ENCODE results near the gene PGAP3. TPM values are rescaled to one million over a fixed set of nuclear protein-coding genes. Genes with fewer than 3 reads are reported as not detected.
"Not testable (repeated sequence)": the region's sequence is repeated elsewhere in the genome, so short reads cannot be mapped to it uniquely, and the experiment has no call there.

Gene PGAP3
- total RNA-seq, 4 donors from 2014 or later: 4.6 to 24.8 (median 19.5) TPM

DNA sequence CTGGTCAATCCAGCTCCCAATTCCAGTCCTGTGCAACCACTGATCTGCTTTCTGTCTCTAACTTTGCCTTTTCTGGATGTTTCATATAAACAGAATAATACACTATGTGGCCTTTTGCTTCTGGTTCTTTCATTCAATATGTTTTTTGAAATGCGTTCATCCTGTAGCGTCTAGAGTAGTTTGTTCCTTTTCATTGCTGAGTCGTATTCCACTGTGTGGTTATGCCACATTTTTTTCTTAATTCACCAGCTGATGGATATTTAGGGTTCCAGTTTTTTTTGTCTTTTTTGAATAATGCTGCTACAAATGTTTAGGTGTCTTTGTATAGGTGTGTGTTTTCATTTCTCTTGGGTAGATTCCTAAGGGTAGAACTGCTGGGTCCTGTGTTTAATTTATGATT, 44.7 kb upstream of the PGAP3 start:
- H3K27ac ChIP-seq: no peak overlapping the region

DNA sequence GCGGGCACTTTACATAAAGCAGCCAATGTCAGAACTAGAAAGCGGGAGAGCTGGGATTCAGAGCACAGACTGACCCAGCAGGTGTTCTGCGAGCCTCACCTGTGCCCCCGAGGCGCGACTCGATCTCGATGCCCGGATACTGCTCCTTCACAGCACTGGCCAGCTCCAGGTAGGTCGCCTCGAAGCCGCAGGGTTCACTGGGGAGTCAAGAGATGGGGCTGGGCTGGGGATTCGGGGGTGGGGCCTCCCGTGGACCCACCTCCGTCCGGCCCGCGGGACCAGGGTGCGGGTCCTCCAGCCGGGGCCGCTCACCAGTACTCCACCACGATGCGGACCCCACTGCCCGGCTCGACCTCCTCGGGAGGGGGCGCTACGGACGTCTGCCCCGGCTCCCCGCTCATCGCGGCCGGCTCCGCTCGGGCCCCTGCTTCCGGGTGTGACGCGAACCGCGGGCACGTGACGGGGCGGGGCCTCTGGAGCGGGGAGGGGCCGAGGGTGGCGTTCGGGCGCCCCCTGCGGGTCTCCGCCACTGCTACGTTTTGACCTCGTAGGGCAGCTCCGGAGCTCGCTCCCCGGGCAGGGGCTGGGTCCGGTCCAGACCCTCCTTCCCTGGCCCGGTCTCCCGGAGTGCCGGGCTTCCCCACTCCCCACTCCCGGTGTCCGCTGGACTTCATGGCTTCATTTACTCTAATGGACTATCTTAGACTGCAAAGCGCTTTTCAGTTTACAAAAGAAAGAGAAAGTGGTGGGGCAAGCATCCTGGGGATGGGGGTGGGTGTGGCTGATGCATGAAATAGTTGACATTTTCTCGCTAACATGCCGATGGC, 42.5 kb upstream of the PGAP3 start, which contains the start of gene MIEN1:
TSS of gene MIEN1 (minus strand) at position 438 of the 827 bp plus-strand sequence. CDS start at position 401, 37 bp downstream.
- H3K4me1 ChIP-seq: no peaks in the 10 kb centered on the region
- peak within 1 kb of the TSS; percentile 86 to 90 for H3K27ac ChIP-seq
- no peaks in the 10 kb centered on the region for H3K36me3 ChIP-seq
- DNase-seq: peak; percentile 88 to 91
- peak within 1 kb of the TSS; percentile 89 to 96 for H3K4me3 ChIP-seq
- intact Hi-C loops (cut with DNase I; ENCODE audit: low total_unique reads): no loop called here
- no peaks in the 10 kb centered on the region for H3K9me3 ChIP-seq
- no peaks in the 10 kb centered on the region for H3K27me3 ChIP-seq
- TF ChIP-seq, protein P1, sequence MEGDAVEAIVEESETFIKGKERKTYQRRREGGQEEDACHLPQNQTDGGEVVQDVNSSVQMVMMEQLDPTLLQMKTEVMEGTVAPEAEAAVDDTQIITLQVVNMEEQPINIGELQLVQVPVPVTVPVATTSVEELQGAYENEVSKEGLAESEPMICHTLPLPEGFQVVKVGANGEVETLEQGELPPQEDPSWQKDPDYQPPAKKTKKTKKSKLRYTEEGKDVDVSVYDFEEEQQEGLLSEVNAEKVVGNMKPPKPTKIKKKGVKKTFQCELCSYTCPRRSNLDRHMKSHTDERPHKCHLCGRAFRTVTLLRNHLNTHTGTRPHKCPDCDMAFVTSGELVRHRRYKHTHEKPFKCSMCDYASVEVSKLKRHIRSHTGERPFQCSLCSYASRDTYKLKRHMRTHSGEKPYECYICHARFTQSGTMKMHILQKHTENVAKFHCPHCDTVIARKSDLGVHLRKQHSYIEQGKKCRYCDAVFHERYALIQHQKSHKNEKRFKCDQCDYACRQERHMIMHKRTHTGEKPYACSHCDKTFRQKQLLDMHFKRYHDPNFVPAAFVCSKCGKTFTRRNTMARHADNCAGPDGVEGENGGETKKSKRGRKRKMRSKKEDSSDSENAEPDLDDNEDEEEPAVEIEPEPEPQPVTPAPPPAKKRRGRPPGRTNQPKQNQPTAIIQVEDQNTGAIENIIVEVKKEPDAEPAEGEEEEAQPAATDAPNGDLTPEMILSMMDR (IDR thresholded peaks at IDR 0.05): peak; percentile 91 to 94 (median 91)
- TF ChIP-seq POLR2A (IDR thresholded peaks at IDR 0.05): peak; percentile 33 to 89

More for the DNA sequence above, 44.7 kb upstream of the PGAP3 start:
- intact Hi-C loops (cut with DNase I; ENCODE audit: low total_unique reads): no loop called here
- TF ChIP-seq, protein P1 (IDR thresholded peaks at IDR 0.05): no peak
- H3K4me1 ChIP-seq: no peaks in the 10 kb centered on the region
- H3K4me3 ChIP-seq: no peak overlapping the region
- no peaks in the 10 kb centered on the region for H3K36me3 ChIP-seq
- peaks cover 0 to 4% of the 10 kb centered on the region in 2 donors for H3K27me3 ChIP-seq
- DNase-seq: no peak
- H3K9me3 ChIP-seq: no peaks in the 10 kb centered on the region

DNA sequence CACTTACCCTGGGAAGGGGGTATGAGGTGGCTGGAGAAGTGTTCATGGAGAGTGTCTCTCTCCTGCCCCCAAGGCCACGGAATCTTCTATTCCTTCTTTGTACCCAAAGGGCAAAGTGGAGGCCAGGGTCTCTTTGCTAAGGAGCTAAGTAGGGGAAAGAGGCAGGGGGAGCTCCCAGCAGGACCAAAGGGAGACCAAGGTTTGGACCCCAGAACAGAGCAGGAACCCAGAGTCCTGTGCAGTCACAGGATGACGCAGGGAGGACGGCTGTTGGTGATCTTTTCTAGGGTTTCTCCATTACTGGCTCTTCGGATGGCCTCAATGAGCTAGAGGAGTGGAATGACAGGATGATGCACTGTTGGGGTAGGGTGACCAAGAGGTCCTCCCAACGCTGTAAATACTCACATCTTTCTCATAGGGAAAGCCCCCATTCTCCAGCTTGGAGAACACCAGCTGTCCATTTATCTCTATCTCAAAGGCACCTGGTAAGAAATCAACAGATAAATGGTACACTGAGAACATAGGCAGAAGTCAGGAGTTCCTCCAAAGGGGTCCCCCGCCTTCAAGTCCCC, 41.5 kb upstream of the PGAP3 start:
- Histone ChIP-seq H3K9me3 (no peaks in the 10 kb centered on the region), H3K4me3 (peak overlapping the region; percentile 89 to 96), H3K36me3 (no peaks in the 10 kb centered on the region), H3K27ac (peak overlapping the region; percentile 86 to 90), H3K27me3 (no peaks in the 10 kb centered on the region), H3K4me1 (no peaks in the 10 kb centered on the region)
- intact Hi-C loops (cut with DNase I; ENCODE audit: low total_unique reads): no loop called here
- DNase-seq: no peak
- TF ChIP-seq, protein P1 (IDR thresholded peaks at IDR 0.05): no peak
- TF ChIP-seq POLR2A (IDR thresholded peaks at IDR 0.05): no peak

DNA sequence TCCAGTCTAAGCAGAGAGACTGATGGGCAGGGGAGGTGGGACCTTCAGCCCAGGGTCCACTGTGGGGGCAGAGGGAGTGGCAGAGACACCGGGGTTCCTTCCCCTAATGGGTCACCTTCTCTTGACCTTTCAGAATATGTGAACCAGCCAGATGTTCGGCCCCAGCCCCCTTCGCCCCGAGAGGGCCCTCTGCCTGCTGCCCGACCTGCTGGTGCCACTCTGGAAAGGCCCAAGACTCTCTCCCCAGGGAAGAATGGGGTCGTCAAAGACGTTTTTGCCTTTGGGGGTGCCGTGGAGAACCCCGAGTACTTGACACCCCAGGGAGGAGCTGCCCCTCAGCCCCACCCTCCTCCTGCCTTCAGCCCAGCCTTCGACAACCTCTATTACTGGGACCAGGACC, 39.7 kb upstream of the PGAP3 start:
- intact Hi-C loops (cut with DNase I; ENCODE audit: low total_unique reads): no loop called here
- Histone ChIP-seq H3K9me3 (no peaks in the 10 kb centered on the region), H3K27ac (no peak overlapping the region), H3K36me3 (no peaks in the 10 kb centered on the region), H3K27me3 (no peaks in the 10 kb centered on the region), H3K4me3 (no peak overlapping the region), H3K4me1 (no peaks in the 10 kb centered on the region)
- DNase-seq: no peak
- TF ChIP-seq, protein P1 (IDR thresholded peaks at IDR 0.05): no peak
- TF ChIP-seq POLR2A (IDR thresholded peaks at IDR 0.05): no peak

DNA sequence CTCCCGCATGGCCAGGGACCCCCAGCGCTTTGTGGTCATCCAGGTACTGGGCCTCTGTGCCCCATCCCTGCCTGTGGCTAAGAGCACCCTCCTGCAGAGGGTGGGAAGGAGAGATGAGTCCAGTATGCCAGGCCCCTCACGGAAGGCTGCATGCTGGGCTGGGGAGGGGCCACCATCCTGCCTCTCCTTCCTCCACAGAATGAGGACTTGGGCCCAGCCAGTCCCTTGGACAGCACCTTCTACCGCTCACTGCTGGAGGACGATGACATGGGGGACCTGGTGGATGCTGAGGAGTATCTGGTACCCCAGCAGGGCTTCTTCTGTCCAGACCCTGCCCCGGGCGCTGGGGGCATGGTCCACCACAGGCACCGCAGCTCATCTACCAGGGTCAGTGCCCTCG, 38.8 kb upstream of the PGAP3 start:
- H3K36me3 ChIP-seq: no peaks in the 10 kb centered on the region
- intact Hi-C loops (cut with DNase I; ENCODE audit: low total_unique reads): no loop called here
- H3K9me3 ChIP-seq: no peaks in the 10 kb centered on the region
- H3K4me3 ChIP-seq: no peak overlapping the region
- DNase-seq: no peak
- no peak overlapping the region for H3K27ac ChIP-seq
- no peaks in the 10 kb centered on the region for H3K4me1 ChIP-seq
- TF ChIP-seq, protein P1 (IDR thresholded peaks at IDR 0.05): no peak
- no peak for TF ChIP-seq POLR2A (IDR thresholded peaks at IDR 0.05)
- no peaks in the 10 kb centered on the region for H3K27me3 ChIP-seq

DNA sequence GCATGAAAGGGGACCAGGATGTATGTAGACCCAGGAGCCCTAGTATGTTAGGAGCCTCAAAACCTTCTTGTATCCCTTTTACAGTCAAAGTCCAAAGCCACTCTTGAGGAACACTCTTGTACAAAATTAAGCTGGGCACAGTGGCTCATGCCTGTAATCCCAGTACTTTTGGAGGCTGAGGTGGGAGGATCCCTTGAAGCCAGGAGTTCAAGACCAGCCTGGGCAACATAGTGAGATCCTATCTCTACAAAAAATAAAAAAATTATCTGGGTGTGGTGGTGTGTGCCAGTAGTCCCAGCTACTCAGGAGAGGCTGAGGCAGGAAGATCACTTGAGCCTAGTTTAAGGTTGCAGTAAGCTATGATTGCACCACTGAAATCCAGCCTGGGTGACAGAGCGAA, 38.1 kb upstream of the PGAP3 start:
- H3K4me3 ChIP-seq; H3K27me3 ChIP-seq; intact Hi-C loops (cut with DNase I; ENCODE audit: low total_unique reads); DNase-seq; H3K9me3 ChIP-seq; H3K36me3 ChIP-seq; H3K27ac ChIP-seq; H3K4me1 ChIP-seq: not testable (repeated sequence)

Measured in uterus (tissue), 4 donors.